ENCODE results near the gene IDUA. TPM values are rescaled to one million over a fixed set of nuclear protein-coding genes. Genes with fewer than 3 reads are reported as not detected.

The IDUA gene
- total RNA-seq, 1 experiment from 2014 or later: 35.0 TPM

DNA sequence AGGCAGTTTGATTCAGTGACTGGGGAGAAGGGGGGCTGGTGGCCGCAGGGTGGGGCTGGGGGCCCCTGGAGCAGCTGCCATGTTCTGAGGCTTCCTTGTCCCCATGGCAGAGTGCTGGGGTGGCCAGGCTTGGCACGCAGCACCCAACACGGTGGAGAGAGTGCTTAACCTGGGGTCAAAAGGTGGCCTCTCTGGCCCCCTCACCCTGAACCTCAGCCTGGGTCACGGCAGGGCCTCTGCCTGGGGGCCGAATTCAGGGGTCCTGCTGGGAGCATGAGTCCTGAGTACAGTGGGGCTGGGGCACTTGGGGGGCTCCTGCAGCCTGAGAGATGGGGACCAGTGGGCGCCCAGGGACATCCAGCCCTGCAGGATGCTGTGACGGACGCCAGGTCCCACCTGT, 44.5 kb downstream of the IDUA start:
- no peak overlapping the region for H3K4me3 Mint-ChIP-seq (ENCODE audit: unreplicated experiment)
- no peak for DNase-seq (ENCODE audit: unreplicated experiment)
- no peaks in the 10 kb centered on the region for H3K27me3 Mint-ChIP-seq (ENCODE audit: insufficient read depth, unreplicated experiment)
- TF ChIP-seq, protein P1, sequence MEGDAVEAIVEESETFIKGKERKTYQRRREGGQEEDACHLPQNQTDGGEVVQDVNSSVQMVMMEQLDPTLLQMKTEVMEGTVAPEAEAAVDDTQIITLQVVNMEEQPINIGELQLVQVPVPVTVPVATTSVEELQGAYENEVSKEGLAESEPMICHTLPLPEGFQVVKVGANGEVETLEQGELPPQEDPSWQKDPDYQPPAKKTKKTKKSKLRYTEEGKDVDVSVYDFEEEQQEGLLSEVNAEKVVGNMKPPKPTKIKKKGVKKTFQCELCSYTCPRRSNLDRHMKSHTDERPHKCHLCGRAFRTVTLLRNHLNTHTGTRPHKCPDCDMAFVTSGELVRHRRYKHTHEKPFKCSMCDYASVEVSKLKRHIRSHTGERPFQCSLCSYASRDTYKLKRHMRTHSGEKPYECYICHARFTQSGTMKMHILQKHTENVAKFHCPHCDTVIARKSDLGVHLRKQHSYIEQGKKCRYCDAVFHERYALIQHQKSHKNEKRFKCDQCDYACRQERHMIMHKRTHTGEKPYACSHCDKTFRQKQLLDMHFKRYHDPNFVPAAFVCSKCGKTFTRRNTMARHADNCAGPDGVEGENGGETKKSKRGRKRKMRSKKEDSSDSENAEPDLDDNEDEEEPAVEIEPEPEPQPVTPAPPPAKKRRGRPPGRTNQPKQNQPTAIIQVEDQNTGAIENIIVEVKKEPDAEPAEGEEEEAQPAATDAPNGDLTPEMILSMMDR (IDR thresholded peaks at IDR 0.05; ENCODE audit: unreplicated experiment): no peak
- H3K4me1 Mint-ChIP-seq (ENCODE audit: insufficient read depth, unreplicated experiment): no peaks in the 10 kb centered on the region
- POLR2A ChIA-PET: no interaction called here
- intact Hi-C loops (cut with micrococcal nuclease): no loop called here
- BruUV-seq (replicated peaks): no TSS peak
- H3K9me3 Mint-ChIP-seq (ENCODE audit: unreplicated experiment): no peaks in the 10 kb centered on the region
- CTCF ChIA-PET: no interaction called here
- peaks cover 20% of the 10 kb centered on the region for H3K36me3 Mint-ChIP-seq (ENCODE audit: insufficient read depth, unreplicated experiment)
- H3K27ac Mint-ChIP-seq (ENCODE audit: low read depth, unreplicated experiment): no peak overlapping the region

DNA sequence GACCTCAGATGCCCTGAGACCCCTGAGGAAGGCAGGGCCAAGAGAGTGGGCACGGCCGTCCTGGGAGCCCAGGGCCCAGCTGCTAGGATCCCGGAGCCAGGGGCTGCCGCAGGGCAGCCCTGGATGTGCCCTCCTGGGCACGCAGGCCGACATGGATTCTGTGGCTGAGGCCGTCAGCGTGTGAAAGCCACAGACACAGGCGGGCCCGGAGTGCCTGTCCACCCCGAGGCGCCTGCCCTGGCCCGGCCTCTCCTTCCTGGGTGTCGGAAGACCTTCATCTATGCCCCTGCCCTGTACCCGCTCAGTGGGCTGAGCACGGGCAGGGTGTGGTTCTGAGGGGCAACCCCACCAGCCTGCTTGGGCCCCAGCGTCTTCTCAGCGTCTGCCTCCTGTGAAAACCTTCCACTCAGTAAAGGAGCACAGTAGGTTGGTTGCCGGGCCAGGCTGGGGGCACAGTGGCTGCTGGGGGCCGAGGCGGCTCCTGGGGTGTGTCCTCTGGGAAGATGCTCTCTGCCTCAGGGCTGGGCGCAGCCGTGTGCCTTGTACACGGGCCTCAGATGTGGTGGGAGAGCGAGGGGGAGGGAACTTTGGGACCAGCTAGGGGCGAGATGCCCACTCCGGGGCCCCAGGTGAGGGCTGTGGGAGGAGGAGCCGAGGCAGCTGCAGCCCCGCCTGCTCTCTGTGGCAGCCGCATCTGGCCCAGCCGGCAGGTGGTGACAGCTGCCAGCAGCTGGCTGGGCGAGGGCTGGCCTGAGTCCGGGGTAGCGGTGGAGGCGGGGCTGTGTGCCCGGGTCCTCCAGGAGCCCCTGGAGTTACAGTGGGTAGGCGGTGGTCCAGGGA, 45.3 kb downstream of the IDUA start:
- H3K4me3 Mint-ChIP-seq (ENCODE audit: unreplicated experiment): no peak overlapping the region
- TF ChIP-seq, protein P1 (IDR thresholded peaks at IDR 0.05; ENCODE audit: unreplicated experiment): no peak
- intact Hi-C loops (cut with micrococcal nuclease): no loop called here
- CTCF ChIA-PET: interaction anchor here (0.5 to 1.3 kb wide), 2 partner anchors 9 to 143 kb away, joined by 3 read pairs; no protein-coding TSS in a partner anchor
- no peaks in the 10 kb centered on the region for H3K27me3 Mint-ChIP-seq (ENCODE audit: insufficient read depth, unreplicated experiment)
- no peaks in the 10 kb centered on the region for H3K9me3 Mint-ChIP-seq (ENCODE audit: unreplicated experiment)
- POLR2A ChIA-PET: no interaction called here
- H3K36me3 Mint-ChIP-seq (ENCODE audit: insufficient read depth, unreplicated experiment): peaks cover 17% of the 10 kb centered on the region
- no peak overlapping the region for H3K27ac Mint-ChIP-seq (ENCODE audit: low read depth, unreplicated experiment)
- H3K4me1 Mint-ChIP-seq (ENCODE audit: insufficient read depth, unreplicated experiment): no peaks in the 10 kb centered on the region
- BruUV-seq (replicated peaks): no TSS peak
- no peak for DNase-seq (ENCODE audit: unreplicated experiment)

DNA sequence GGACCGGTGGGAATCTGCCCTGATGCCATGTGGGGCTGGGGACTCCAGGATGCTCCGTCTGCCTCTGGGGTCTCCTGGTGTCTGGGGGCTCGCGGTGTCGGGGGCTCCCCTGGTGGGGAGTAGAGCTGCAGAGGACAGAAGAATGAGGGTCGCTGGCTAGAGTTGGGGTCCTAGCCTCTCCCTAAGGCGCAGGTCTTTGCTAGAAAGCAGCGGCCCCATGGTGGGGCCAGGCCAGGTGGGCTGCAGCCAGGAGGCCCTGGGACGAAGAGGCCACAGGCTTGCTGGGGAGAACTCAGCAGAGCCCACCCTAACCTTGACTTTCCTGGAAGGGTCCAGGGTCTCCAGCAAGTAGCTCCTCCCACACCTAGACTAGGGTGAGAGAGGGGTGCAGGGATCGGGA, 46.0 kb downstream of the IDUA start:
- DNase-seq (ENCODE audit: unreplicated experiment): no peak
- Mint-ChIP-seq H3K4me3 (ENCODE audit: unreplicated experiment) (no peak overlapping the region), H3K27ac (ENCODE audit: low read depth, unreplicated experiment) (no peak overlapping the region), H3K27me3 (ENCODE audit: insufficient read depth, unreplicated experiment) (no peaks in the 10 kb centered on the region), H3K36me3 (ENCODE audit: insufficient read depth, unreplicated experiment) (peaks cover 17% of the 10 kb centered on the region), H3K4me1 (ENCODE audit: insufficient read depth, unreplicated experiment) (no peaks in the 10 kb centered on the region), H3K9me3 (ENCODE audit: unreplicated experiment) (no peaks in the 10 kb centered on the region)
- intact Hi-C loops (cut with micrococcal nuclease): no loop called here
- no TSS peak for BruUV-seq (replicated peaks)
- ChIA-PET POLR2A (no interaction called here), CTCF (interaction anchor here (1.0 to 1.3 kb wide), 2 partner anchors 8 to 20 kb away, joined by 3 read pairs; no protein-coding TSS in a partner anchor)
- TF ChIP-seq, protein P1 (IDR thresholded peaks at IDR 0.05; ENCODE audit: unreplicated experiment): no peak

DNA sequence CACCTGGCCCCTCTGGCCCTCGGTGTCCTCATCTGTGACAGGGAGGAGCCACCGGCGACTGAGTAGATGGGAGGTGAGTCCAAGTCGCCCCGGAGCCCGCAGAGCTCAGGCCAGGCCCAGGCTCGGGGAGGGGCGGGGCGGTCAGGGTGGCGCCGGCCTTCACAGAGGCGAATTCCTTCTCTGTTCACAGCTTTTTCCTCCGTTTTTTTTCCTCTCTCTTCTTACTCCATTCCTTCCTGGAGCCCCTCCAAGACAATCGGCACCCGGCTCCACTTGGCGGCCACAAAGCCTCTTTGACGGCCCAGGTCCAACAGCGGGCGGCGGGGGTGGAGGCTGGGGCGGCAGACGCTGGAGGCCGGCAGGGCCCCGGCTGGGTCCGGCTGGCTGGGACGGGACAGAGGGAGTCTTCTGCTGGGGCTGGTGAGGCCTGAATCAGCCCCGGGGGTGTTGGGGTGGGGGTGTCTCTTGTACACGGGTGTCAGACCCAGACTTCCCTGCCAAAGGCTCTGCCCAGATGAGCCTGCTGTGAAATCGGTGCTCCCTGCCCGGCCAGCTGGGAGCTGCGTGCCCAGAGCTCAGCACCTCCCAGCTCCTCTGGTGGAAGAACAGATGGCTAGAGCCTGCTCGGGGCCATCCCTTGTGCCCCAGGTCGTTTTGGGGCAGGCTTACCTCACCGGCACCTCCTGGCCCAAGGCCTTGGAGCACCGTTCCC, 47.2 kb downstream of the IDUA start:
- CTCF ChIA-PET: interaction anchor here (0.8 to 1.0 kb wide), 2 partner anchors 19 to 98 kb away, joined by 3 to 4 read pairs; no protein-coding TSS in a partner anchor
- intact Hi-C loops (cut with micrococcal nuclease): no loop called here
- POLR2A ChIA-PET: no interaction called here
- H3K36me3 Mint-ChIP-seq (ENCODE audit: insufficient read depth, unreplicated experiment): peaks cover 12% of the 10 kb centered on the region
- no peaks in the 10 kb centered on the region for H3K27me3 Mint-ChIP-seq (ENCODE audit: insufficient read depth, unreplicated experiment)
- no peak for DNase-seq (ENCODE audit: unreplicated experiment)
- H3K4me1 Mint-ChIP-seq (ENCODE audit: insufficient read depth, unreplicated experiment): no peaks in the 10 kb centered on the region
- H3K9me3 Mint-ChIP-seq (ENCODE audit: unreplicated experiment): no peaks in the 10 kb centered on the region
- H3K27ac Mint-ChIP-seq (ENCODE audit: low read depth, unreplicated experiment): no peak overlapping the region
- no peak overlapping the region for H3K4me3 Mint-ChIP-seq (ENCODE audit: unreplicated experiment)
- TF ChIP-seq, protein P1 (IDR thresholded peaks at IDR 0.05; ENCODE audit: unreplicated experiment): no peak
- no TSS peak for BruUV-seq (replicated peaks)

Data from MCF 10A (cell line).